ENCODE data around the gene KRT16. TPM values are rescaled to one million over a fixed set of nuclear protein-coding genes. Genes with fewer than 3 reads are reported as not detected.
"Not testable (repeated sequence)": the region's sequence is repeated elsewhere in the genome, so short reads cannot be mapped to it uniquely, and the experiment has no call there.

Gene KRT16
- total and polyA plus RNA-seq, 4 donors: 0.30 to 15.7 (median 3.8) TPM

GRCh38 chr17:41648411-41649195 lies 36.0 kb upstream of the KRT16 start:
- Histone ChIP-seq H3K4me3 (ENCODE audit: low read length in 2 of 2) (no peak overlapping the region), H3K9me3 (ENCODE audit: control insufficient read depth, low read length) (no peaks in the 10 kb centered on the region), H3K27ac (ENCODE audit: low read depth in 1 of 2, low read length in 2 of 2) (no peak overlapping the region), H3K27me3 (ENCODE audit: control insufficient read depth in 1 of 2, insufficient read depth in 2 of 2, low read length in 1 of 2) (no peaks in the 10 kb centered on the region), H3K36me3 (ENCODE audit: control insufficient read depth in 1 of 2, insufficient read depth in 2 of 2, low read length in 1 of 2) (no peaks in the 10 kb centered on the region), H3K4me1 (ENCODE audit: control insufficient read depth in 1 of 2, insufficient read depth in 2 of 2, low read length in 2 of 2) (peaks cover 0 to 3% of the 10 kb centered on the region in 2 donors)
- peak; percentile 95 for ATAC-seq (ENCODE audit: low FRiP score)
- 6% methylated on average over 39 of the region's 39 CpGs for WGBS, 2 donors
- DNase-seq: peak; percentile 92 to 97
- intact Hi-C loops (cut with DNase I): loop anchor here (1.0 to 5.0 kb wide), 6 partner anchors 15 to 741 kb away; no protein-coding TSS in a partner anchor

GRCh38 chr17:41647940-41648410 lies 35.4 kb upstream of the KRT16 start:
- ATAC-seq (ENCODE audit: low FRiP score): peak; percentile 92
- Histone ChIP-seq H3K9me3 (ENCODE audit: control insufficient read depth, low read length) (no peaks in the 10 kb centered on the region), H3K36me3 (ENCODE audit: control insufficient read depth in 1 of 2, insufficient read depth in 2 of 2, low read length in 1 of 2) (no peaks in the 10 kb centered on the region), H3K27ac (ENCODE audit: low read depth in 1 of 2, low read length in 2 of 2) (no peak overlapping the region), H3K27me3 (ENCODE audit: control insufficient read depth in 1 of 2, insufficient read depth in 2 of 2, low read length in 1 of 2) (no peaks in the 10 kb centered on the region), H3K4me3 (ENCODE audit: low read length in 2 of 2) (no peak overlapping the region), H3K4me1 (ENCODE audit: control insufficient read depth in 1 of 2, insufficient read depth in 2 of 2, low read length in 2 of 2) (peaks cover 0 to 3% of the 10 kb centered on the region in 2 donors)
- peak; percentile 93 to 97 for DNase-seq
- intact Hi-C loops (cut with DNase I): loop anchor here (1.0 to 5.0 kb wide), 6 partner anchors 15 to 741 kb away; no protein-coding TSS in a partner anchor
- WGBS, 2 donors: 1 to 2% methylated on average over 19 to 22 of the region's 22 CpGs

DNA sequence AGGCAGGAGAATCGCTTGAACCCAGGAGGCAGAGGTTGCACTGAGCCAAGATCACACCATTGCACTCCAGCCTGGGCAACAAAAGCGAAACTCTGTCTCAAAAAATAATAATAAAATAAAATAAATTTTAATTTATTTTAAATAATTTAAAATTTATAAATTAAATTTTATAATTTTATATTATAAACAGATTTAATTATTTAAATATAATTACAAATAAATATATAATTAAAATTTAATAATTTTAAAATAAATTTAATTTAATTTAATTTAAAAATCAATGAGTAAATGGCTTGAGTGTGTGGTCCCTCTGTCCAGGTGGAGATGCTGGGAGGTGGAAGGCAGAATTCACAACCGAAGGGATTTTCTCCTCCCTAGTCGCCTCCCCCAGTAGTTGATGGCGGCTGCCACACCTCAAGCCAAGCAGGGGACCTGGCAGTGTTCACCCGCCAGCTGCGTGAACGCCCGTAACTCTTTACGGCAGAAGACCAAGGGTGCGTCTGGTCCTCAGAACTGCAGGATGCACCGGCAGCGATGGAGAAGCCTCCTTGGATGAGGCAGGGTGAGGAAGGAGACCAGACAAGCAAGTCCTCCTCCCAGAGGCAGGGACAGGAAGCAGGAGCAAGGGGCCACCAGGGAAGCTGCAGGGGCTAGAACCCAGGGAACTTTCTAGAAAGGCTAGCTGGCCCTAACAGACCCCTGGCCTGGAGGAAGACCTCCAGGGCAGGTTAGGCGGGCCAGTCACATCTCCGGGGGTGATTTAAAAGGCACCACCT lies 34.7 kb upstream of the KRT16 start:
- H3K4me3 ChIP-seq (ENCODE audit: low read length in 2 of 2): no peak overlapping the region
- no peaks in the 10 kb centered on the region for H3K9me3 ChIP-seq (ENCODE audit: control insufficient read depth, low read length)
- no peak for DNase-seq
- ATAC-seq (ENCODE audit: low FRiP score): no peak
- no peak overlapping the region for H3K27ac ChIP-seq (ENCODE audit: low read depth in 1 of 2, low read length in 2 of 2)
- 80 to 81% methylated on average over 15 of the region's 15 CpGs for WGBS, 2 donors
- H3K4me1 ChIP-seq (ENCODE audit: control insufficient read depth in 1 of 2, insufficient read depth in 2 of 2, low read length in 2 of 2): peaks cover 0 to 3% of the 10 kb centered on the region in 2 donors
- H3K27me3 ChIP-seq (ENCODE audit: control insufficient read depth in 1 of 2, insufficient read depth in 2 of 2, low read length in 1 of 2): no peaks in the 10 kb centered on the region
- intact Hi-C loops (cut with DNase I): loop anchor here (5.0 kb wide), 2 partner anchors 70 to 740 kb away; no protein-coding TSS in a partner anchor
- no peaks in the 10 kb centered on the region for H3K36me3 ChIP-seq (ENCODE audit: control insufficient read depth in 1 of 2, insufficient read depth in 2 of 2, low read length in 1 of 2)

DNA sequence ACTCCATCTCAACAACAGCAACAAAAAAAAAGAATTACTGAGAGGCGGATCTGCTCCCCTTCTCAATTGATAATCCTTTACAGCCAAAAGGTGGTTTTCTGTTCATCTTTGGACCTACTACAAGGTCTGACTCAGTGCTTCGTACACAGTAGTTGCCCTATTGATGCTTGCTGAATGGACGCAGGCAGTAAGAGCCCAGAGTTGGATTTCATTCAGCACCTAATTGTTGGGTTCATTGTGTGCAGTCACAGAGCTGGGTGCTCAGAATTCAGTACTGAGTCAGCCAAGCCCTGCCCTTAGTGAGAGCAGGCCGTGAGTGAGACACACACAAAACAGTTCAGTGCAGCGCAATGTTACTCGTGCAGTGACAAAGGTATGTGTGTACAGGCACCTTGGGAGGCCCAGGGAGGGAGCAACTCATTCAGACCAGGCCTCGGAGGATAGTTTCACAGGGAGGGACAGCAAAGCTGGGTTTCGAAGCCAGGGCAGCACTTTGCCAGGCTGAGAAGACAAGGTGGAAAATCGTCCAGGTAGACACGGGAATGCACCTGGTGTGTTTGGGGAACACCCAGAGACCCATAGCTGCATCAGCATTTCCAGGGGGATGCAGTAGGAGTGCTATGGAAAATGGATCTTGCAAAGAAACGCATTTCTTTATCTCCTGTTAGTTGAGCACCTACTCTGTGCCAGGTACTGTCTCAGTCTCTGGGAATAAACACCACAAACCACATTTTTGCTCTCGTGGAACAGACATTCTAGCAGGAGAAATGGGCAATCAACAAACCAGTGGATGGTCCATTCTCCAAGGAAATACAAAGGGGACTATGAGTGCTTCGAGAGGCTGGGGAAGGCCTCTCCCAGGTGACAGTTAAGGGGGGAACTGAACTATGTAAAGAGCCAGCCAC lies 29.9 kb upstream of the KRT16 start:
- Histone ChIP-seq H3K4me3 (ENCODE audit: low read length in 2 of 2) (no peak overlapping the region), H3K4me1 (ENCODE audit: control insufficient read depth in 1 of 2, insufficient read depth in 2 of 2, low read length in 2 of 2) (peaks cover 0 to 3% of the 10 kb centered on the region in 2 donors), H3K27me3 (ENCODE audit: control insufficient read depth in 1 of 2, insufficient read depth in 2 of 2, low read length in 1 of 2) (no peaks in the 10 kb centered on the region), H3K9me3 (ENCODE audit: control insufficient read depth, low read length) (no peaks in the 10 kb centered on the region), H3K27ac (ENCODE audit: low read depth in 1 of 2, low read length in 2 of 2) (no peak overlapping the region), H3K36me3 (ENCODE audit: control insufficient read depth in 1 of 2, insufficient read depth in 2 of 2, low read length in 1 of 2) (no peaks in the 10 kb centered on the region)
- intact Hi-C loops (cut with DNase I): no loop called here
- WGBS, 2 donors: 90 to 93% methylated on average over 13 of the region's 13 CpGs
- DNase-seq (no peak), ATAC-seq (ENCODE audit: low FRiP score) (no peak)

GRCh38 chr17:41640596-41640995 lies 28.0 kb upstream of the KRT16 start:
- intact Hi-C loops (cut with DNase I); DNase-seq; H3K36me3 ChIP-seq (ENCODE audit: control insufficient read depth in 1 of 2, insufficient read depth in 2 of 2, low read length in 1 of 2); H3K4me1 ChIP-seq (ENCODE audit: control insufficient read depth in 1 of 2, insufficient read depth in 2 of 2, low read length in 2 of 2); ATAC-seq (ENCODE audit: low FRiP score); H3K9me3 ChIP-seq (ENCODE audit: control insufficient read depth, low read length); H3K4me3 ChIP-seq (ENCODE audit: low read length in 2 of 2); H3K27ac ChIP-seq (ENCODE audit: low read depth in 1 of 2, low read length in 2 of 2); H3K27me3 ChIP-seq (ENCODE audit: control insufficient read depth in 1 of 2, insufficient read depth in 2 of 2, low read length in 1 of 2): not testable (repeated sequence)
- WGBS, 2 donors: 97 to 98% methylated on average over 5 of the region's 5 CpGs

- intact Hi-C loops (cut with DNase I): no loop called here
- Histone ChIP-seq H3K27me3 (ENCODE audit: control insufficient read depth in 1 of 2, insufficient read depth in 2 of 2, low read length in 1 of 2) (no peaks in the 10 kb centered on the region), H3K4me1 (ENCODE audit: control insufficient read depth in 1 of 2, insufficient read depth in 2 of 2, low read length in 2 of 2) (no peaks in the 10 kb centered on the region), H3K4me3 (ENCODE audit: low read length in 2 of 2) (no peak overlapping the region), H3K9me3 (ENCODE audit: control insufficient read depth, low read length) (no peaks in the 10 kb centered on the region), H3K27ac (ENCODE audit: low read depth in 1 of 2, low read length in 2 of 2) (no peak overlapping the region), H3K36me3 (ENCODE audit: control insufficient read depth in 1 of 2, insufficient read depth in 2 of 2, low read length in 1 of 2) (no peaks in the 10 kb centered on the region)
- WGBS, 2 donors: 94 to 95% methylated on average over 7 of the region's 7 CpGs
- DNase-seq: no peak
- ATAC-seq (ENCODE audit: low FRiP score): no peak
Measured at GRCh38 chr17:41639492-41640473, 27.2 kb upstream of the KRT16 start.

GRCh38 chr17:41638941-41639340 lies 26.4 kb upstream of the KRT16 start:
- no peaks in the 10 kb centered on the region for H3K4me1 ChIP-seq (ENCODE audit: control insufficient read depth in 1 of 2, insufficient read depth in 2 of 2, low read length in 2 of 2)
- H3K36me3 ChIP-seq (ENCODE audit: control insufficient read depth in 1 of 2, insufficient read depth in 2 of 2, low read length in 1 of 2): no peaks in the 10 kb centered on the region
- ATAC-seq (ENCODE audit: low FRiP score) (no peak), DNase-seq (no peak)
- WGBS, 2 donors: 87 to 93% methylated on average over 3 to 6 of the region's 6 CpGs
- intact Hi-C loops (cut with DNase I): no loop called here
- H3K9me3 ChIP-seq (ENCODE audit: control insufficient read depth, low read length): no peaks in the 10 kb centered on the region
- no peak overlapping the region for H3K27ac ChIP-seq (ENCODE audit: low read depth in 1 of 2, low read length in 2 of 2)
- H3K27me3 ChIP-seq (ENCODE audit: control insufficient read depth in 1 of 2, insufficient read depth in 2 of 2, low read length in 1 of 2): no peaks in the 10 kb centered on the region
- H3K4me3 ChIP-seq (ENCODE audit: low read length in 2 of 2): no peak overlapping the region

Data from aorta (tissue), 5 donors.